Stomach (tissue), 4 donors: ENCODE measurements around the gene PAK6.

ENCODE experiments used
- EP300 ChIP-seq: sonication (generic); formaldehyde crosslinking; IDR thresholded peaks from one replicate; pipeline ENCODE4 v1.6.1; 2017; ENCODE audit warnings: antibody characterized with exemption
- POLR2A ChIP-seq, 4 donors: fragments of 450-650 bp; IDR thresholded peaks; one replicate each; pipeline ENCODE4 v1.6.1; 2016; ENCODE audit warnings: antibody characterized with exemption in 4 of 4, control low read depth in 2 of 4, mild to moderate bottlenecking in 1 of 4, moderate library complexity in 1 of 4
- POLR2AphosphoS5 ChIP-seq, 3 donors: sonication (generic); formaldehyde crosslinking; IDR thresholded peaks; one replicate each; pipeline ENCODE4 v1.6.1; 2016; ENCODE audit warnings: antibody characterized with exemption in 3 of 3
- TF ChIP-seq, protein P1 (sequence below), 7 experiments: fragments of 450-650 bp in 4 of 7; fragments of 200-600 bp in 3 of 7; sonication (generic) in 3 of 7; IDR thresholded peaks; one replicate each; pipeline ENCODE4 v1.5.1; 2016 to 2019; ENCODE audit warnings: antibody characterized with exemption in 7 of 7, control low read depth in 2 of 7, mild to moderate bottlenecking in 1 of 7

DNA sequence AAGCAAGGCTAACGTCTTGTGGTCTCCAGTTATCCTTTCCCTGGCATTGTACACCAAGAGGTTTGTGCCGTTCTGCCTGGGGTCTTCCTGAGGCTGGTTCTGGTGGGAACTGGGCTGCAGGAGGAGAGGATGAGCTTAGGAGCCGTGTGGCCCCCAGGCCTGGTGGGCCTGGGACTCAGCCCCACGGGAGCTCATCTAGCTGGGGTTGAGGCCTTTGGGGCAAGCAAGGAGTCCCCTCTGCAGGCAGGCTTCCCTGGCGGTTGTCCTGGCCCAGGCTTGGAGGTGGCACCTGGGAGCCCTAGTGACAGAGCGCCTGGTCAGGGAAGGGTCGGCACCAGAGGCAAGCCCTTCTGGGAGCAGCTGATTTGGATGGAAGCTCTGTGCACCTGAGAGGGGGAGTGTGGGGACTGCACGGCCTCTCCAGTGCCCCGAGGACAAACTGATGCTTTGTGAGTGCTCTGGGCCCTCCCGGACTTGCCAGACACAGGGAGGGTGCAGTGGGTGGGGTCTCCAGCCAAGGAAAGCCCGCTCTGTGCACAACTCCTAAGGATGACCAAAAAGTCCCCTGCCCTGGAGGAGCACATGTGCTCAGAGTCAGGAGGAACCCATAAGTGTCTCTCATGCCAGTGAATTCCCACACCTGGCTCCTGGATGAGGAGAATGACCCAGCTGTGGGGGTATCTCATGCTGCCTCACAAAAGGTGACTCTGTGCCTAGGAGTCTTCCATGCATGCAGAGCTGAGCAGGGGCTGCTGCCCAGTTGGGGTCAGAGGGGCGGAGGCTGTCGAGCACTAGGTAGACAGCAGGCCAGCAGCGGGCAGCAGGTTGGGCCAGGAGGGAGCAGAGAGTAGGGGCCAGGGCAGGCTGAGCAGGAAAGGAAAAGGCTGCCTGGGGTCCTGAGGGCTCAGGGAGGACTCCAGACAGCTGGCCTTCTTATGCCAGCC is 2.7 kb downstream of the PAK6 start:
- no peak for TF ChIP-seq POLR2AphosphoS5 (IDR thresholded peaks at IDR 0.05)
- TF ChIP-seq, protein P1, sequence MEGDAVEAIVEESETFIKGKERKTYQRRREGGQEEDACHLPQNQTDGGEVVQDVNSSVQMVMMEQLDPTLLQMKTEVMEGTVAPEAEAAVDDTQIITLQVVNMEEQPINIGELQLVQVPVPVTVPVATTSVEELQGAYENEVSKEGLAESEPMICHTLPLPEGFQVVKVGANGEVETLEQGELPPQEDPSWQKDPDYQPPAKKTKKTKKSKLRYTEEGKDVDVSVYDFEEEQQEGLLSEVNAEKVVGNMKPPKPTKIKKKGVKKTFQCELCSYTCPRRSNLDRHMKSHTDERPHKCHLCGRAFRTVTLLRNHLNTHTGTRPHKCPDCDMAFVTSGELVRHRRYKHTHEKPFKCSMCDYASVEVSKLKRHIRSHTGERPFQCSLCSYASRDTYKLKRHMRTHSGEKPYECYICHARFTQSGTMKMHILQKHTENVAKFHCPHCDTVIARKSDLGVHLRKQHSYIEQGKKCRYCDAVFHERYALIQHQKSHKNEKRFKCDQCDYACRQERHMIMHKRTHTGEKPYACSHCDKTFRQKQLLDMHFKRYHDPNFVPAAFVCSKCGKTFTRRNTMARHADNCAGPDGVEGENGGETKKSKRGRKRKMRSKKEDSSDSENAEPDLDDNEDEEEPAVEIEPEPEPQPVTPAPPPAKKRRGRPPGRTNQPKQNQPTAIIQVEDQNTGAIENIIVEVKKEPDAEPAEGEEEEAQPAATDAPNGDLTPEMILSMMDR (IDR thresholded peaks at IDR 0.05): no peak
- no peak for TF ChIP-seq POLR2A (IDR thresholded peaks at IDR 0.05)
- no peak for TF ChIP-seq EP300
